Ascending aorta (tissue), 2 donors: Measurements from ENCODE around the gene HOTAIR. TPM values are rescaled to one million over a fixed set of nuclear protein-coding genes. Genes with fewer than 3 reads are reported as not detected.

Source experiments
- DNase-seq, 2 donors: peaks; one replicate each; pipeline ENCODE4 v3.0.0-alpha.2; 2019; ENCODE audit warnings: low spot score in 2 of 2
- H3K27ac ChIP-seq, 2 donors: fragments of 200-600 bp; sonication (generic); one replicate each; pipeline ENCODE4 v1.5.1; 2016 to 2017; ENCODE audit warnings: mild to moderate bottlenecking in 1 of 2
- H3K27me3 ChIP-seq: fragments of 200-600 bp; sonication (generic); one replicate; pipeline ENCODE4 v1.5.1; 2017
- H3K36me3 ChIP-seq, 2 donors: fragments of 200-600 bp; sonication (generic); one replicate each; pipeline ENCODE4 v1.5.1; 2016
- H3K4me1 ChIP-seq, 2 donors: fragments of 200-600 bp; sonication (generic); one replicate each; pipeline ENCODE4 v1.5.1; 2016 to 2017; ENCODE audit warnings: mild to moderate bottlenecking in 1 of 2
- H3K4me3 ChIP-seq, 2 donors: fragments of 200-600 bp; sonication (generic); one replicate each; pipeline ENCODE4 v1.5.1; 2016 to 2017; ENCODE audit warnings: mild to moderate bottlenecking in 1 of 2
- H3K9me3 ChIP-seq, 2 donors: fragments of 200-600 bp; sonication (generic); one replicate each; pipeline ENCODE4 v1.5.1; 2016
- CTCF ChIP-seq, 3 experiments: fragments of 200-600 bp in 2 of 3; fragments of 450-650 bp in 1 of 3; sonication (generic) in 2 of 3; IDR thresholded peaks; one replicate each; pipeline ENCODE4 v1.5.1; 2016 to 2019; ENCODE audit warnings: antibody characterized with exemption in 3 of 3, mild to moderate bottlenecking in 1 of 3, moderate library complexity in 1 of 3
- intact Hi-C: fragments of 100-400 bp; cut with DNase I; formaldehyde crosslinking; loops from one replicate; pipeline ENCODE4 v1.15.1; 2023
- total RNA-seq: library from RNA; depleted of rRNA; stranded (reverse); fragments of >200 nt; gene quantifications from one replicate; pipeline ENCODE4 v1.1.0, GENCODE V29; 2016

Gene HOTAIR
- total RNA-seq, 1 donor from 2014 or later: not detected

DNA sequence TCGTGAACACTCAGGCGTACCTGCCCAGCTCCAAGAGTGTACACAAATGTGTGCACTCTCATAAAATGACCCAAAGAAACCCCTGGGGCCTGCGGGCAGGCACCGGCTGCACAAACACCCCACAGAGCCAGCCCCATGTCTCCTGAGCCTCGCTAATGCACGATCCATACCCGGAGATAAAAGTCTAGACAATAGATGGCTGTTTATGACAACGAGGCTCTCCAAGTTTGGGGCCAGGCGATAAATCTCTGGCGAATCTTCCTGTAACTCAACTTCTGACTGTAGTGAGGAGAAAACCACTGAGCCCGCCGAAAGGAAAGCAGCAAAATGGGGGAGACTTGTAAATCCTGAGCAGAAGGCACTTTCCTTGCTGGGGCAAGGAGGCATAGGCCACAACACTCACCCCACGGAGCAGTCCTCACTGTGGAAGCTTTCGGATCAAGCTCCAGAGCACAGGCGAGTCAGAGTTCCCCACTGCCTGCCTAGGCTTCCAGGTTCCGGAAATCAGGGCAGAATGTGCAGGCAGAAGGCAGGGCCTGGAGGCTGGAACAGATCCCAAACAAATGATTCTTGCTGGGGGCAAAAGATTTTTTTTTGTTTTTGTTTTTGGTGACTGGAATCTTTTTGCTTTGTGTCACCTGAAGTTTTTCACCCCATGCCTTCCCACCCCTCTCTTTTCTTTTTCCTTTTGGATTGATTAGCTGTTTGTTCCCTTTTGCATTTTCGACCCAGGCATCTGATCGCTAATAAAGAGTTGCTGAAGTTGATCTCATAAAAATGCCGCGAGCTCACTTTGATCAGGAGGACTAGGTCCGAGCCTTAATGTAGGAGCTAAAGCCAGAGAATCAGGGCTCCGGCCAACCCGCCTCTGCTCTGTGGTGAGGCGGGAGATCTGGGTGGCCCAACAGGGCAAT lies 6.3 kb downstream of the HOTAIR start:
- peaks cover 0 to 6% of the 10 kb centered on the region in 2 donors for H3K4me1 ChIP-seq

DNA sequence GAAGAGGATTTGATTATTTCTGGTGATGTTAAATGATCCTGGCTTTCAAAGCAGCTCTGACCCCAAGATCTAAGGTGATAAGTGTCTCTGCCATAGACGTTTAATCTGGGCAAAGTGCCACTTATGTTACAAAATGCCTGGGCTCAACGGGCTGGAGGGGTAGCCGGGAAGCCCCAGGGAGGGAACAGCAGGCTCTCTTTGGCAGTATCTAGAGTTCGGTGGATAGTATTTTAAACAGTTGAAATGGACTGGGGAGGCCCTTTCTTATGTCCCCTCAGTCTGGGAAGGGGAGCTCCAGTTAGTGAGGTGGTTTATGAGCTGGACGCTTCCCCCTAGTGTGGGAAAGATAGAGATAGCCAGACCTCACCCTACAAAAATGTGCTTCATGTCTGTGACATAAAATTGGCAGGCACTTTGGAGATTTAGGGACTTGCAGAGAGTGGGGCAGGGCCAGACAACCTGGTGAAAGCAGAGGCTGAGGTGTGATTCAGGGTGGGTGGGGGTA lies 7.3 kb downstream of the HOTAIR start:
- H3K27ac ChIP-seq: no peak overlapping the region
- no peaks in the 10 kb centered on the region for H3K9me3 ChIP-seq
- TF ChIP-seq CTCF (IDR thresholded peaks at IDR 0.05): no peak
- peaks cover 0 to 2% of the 10 kb centered on the region in 2 donors for H3K4me1 ChIP-seq
- H3K36me3 ChIP-seq: no peaks in the 10 kb centered on the region
- no peak for DNase-seq
- H3K27me3 ChIP-seq: peaks cover 16% of the 10 kb centered on the region
- H3K4me3 ChIP-seq: no peak overlapping the region
- intact Hi-C loops: no loop called here

More for the DNA sequence above, 6.3 kb downstream of the HOTAIR start:
- Histone ChIP-seq H3K36me3 (no peaks in the 10 kb centered on the region), H3K4me3 (no peak overlapping the region), H3K27ac (no peak overlapping the region), H3K27me3 (peaks cover 20% of the 10 kb centered on the region), H3K9me3 (no peaks in the 10 kb centered on the region)
- no peak for TF ChIP-seq CTCF (IDR thresholded peaks at IDR 0.05)
- DNase-seq: no peak
- intact Hi-C loops: no loop called here

DNA sequence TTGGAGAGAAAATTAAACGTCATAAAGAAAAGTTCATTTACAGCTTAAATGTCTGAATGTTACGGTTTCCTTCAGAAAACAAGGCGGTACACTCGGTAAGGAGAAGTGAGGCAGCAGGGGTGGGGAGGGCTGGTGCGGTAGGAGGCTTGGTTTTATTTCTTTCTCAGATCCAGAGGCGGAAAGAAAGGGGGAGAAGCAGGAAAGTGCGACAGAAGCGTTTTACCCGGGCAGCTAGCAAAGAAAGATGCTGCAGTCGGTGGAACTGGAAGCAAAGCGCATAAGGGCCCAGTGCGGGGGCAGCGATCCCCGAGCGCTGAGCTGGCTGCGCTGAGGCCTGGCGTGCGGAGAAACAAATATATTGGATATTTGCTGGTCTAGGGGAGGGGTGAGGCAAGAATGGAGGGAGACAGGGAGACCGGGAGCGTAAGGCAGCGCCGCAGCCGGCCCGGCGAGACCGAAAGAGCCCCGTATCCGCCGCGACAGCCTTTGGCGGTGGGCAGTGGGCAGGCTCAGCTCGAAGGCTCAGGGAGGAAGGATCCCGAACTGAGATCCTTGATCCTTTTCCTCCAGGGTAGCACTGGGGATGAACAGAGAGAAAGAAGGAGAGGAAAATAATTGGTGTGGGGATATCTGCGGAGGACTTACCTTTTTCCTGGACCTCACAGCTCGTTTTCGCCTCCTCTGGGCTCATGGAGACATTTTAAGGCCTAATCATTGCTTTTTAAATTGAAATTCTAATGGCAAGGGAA lies 8.2 kb downstream of the HOTAIR start:
- no peaks in the 10 kb centered on the region for H3K9me3 ChIP-seq
- H3K4me3 ChIP-seq: no peak overlapping the region
- H3K4me1 ChIP-seq: peaks cover 0 to 2% of the 10 kb centered on the region in 2 donors
- intact Hi-C loops: no loop called here
- H3K27ac ChIP-seq: no peak overlapping the region
- TF ChIP-seq CTCF (IDR thresholded peaks at IDR 0.05): no peak
- no peaks in the 10 kb centered on the region for H3K36me3 ChIP-seq
- DNase-seq: no peak
- peaks cover 16% of the 10 kb centered on the region for H3K27me3 ChIP-seq

GRCh38 chr12:53966085-53966384 lies 8.7 kb downstream of the HOTAIR start:
- Histone ChIP-seq H3K27ac (no peak overlapping the region), H3K4me3 (no peak overlapping the region), H3K4me1 (peaks cover 0 to 2% of the 10 kb centered on the region in 2 donors), H3K27me3 (peaks cover 20% of the 10 kb centered on the region), H3K36me3 (no peaks in the 10 kb centered on the region), H3K9me3 (no peaks in the 10 kb centered on the region)
- intact Hi-C loops: no loop called here
- no peak for DNase-seq
- TF ChIP-seq CTCF (IDR thresholded peaks at IDR 0.05): no peak

DNA sequence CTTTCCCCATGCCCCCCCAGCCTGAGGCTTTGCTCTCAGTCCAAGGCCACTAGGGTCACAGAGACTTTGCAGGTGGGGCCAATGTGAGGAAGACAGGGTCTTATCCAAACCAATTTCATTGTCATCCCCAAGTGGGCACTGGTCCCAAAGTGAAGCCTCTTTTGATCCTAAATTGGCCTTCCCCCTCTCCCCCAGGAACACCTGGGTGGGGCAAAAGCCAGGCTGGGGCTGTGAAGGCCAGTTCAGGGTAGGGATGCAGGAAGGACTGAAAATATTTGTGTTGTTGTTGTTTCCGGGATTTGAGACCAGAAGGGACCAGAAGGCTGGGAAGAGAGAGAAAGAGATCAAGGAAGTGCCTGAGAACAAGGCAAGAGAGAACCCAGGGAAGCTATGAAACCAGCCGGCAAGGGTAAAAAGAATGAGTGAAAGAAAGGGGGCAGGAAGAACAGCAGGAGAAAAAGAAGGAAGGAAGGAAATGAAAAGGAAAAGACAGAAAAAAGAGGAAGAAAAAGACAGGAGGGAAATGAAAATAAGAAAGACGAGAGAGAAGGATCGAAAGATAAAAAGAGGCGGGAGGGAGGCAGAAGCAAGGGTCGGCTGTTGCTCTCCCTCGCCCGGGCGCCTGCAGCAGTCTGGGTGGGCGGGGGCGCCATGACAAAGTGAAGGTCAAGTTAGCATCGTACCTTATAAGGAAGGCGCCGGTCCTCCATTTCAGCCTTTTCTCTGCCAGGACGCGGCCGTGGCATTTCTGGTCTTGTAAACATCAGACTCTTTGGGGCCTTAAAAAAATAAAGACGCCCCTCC lies 9.3 kb downstream of the HOTAIR start:
- no peak overlapping the region for H3K4me3 ChIP-seq
- peaks cover 0 to 2% of the 10 kb centered on the region in 2 donors for H3K4me1 ChIP-seq
- no peaks in the 10 kb centered on the region for H3K9me3 ChIP-seq
- TF ChIP-seq CTCF (IDR thresholded peaks at IDR 0.05): no peak
- DNase-seq: no peak
- no peaks in the 10 kb centered on the region for H3K36me3 ChIP-seq
- H3K27me3 ChIP-seq: peaks cover 26% of the 10 kb centered on the region
- no peak overlapping the region for H3K27ac ChIP-seq
- intact Hi-C loops: no loop called here
